ENCODE results near the gene KAZN. TPM values are rescaled to one million over a fixed set of nuclear protein-coding genes. Genes with fewer than 3 reads are reported as not detected.

KAZN gene
- total RNA-seq, 1 donor from 2014 or later: 10.2 TPM

DNA sequence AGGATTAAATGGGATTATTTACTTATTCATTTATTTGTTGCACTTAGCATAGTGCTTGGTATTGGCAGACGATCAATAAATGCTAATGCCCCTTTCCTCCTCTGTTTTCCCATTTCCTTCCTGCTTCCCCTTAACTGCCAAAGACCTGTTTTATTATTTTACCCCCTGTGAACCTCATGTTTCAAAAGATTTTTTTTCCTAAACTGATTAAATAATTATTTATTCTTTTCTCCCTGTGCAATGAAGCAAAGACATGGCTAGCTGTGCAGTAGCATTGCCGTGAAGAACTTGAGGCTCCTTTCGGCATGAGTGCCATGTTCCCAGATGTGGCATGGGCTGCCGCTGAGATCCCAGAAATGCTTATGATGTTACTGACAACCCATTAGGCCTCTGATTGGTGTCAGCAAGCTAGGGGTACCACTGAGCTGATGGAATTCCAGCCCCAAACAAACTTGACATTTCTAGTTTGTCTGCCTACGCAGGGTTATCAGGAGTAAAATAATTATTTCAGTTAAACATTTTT, 288.6 kb downstream of the KAZN start:
- DNase-seq (ENCODE audit: low spot score): no peak

DNA sequence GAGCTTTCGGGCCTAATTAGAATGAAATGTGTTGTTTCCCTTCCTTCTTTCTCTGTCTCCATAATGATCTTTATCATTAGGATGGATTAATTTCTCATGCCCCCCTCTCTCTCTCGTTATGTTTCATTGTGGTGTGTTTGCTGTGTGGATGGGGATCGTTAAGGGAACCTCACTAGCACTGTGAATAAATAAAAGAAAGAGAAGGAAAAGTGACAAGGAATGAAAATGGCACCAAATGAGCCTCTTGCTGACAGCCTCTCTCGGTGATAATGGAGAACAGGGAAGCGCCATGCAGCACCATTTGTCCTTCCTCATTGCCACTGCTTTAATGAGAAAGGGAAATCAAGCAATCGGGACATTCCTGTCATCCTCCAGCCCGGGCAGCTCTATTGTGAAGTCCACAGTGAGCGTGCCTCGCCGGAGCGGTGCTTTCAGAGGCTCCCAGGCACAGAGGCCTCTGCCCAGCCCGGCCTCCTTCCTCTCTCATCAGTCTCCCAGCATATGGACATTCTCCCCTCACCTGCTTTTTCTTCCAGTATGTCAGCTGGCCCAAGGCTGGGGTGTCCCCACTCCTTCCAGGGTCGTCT, 289.4 kb downstream of the KAZN start:
- no peak for DNase-seq (ENCODE audit: low spot score)

DNA sequence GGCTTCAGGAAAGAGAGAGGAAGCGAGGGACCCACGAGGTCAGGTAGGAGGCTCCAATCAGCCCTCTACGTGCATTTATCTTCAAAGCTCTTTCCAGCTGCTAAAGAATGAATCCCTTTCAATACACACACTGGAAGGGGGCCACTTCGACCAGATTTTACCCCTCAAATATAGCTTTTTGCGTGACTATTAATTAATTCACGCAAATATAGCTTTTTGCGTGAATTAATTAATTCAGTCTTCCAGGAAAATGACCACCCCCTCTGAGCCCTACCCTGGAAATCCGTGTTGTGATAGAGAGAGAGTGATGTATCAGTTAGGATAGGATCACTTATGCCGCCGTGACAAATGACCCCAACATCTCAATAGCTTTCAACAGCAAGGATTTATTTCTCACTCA, 289.9 kb downstream of the KAZN start:
- no peak for DNase-seq (ENCODE audit: low spot score)

DNA sequence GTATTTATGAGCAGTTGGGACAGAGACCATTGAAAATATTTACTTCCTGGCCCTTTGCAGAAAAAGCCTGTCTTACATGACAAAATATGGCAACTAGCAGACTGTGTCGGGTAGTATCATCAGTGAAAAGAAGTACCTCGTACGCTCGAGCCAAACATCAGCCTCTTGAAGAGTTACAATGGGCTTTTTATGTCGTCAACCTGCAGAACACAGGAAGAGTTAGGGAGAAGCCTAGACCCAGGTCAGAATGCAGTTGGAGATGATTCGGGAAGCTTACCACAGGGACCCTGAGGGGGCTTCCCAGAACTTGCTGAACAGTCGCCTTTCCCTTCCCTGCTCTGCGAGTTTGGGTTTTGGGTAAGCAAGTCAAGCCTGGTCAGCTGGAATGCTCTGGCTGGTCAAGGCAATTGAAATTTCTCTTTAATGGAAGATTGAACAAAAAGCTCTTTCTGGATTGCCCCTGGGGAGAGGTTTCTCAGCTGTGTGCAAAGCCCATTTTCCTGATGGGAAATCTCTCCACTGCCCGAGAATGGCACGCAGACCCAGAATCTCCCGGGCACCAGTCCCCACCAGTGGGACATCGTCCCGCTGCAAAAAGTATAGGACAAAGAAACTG, 291.4 kb downstream of the KAZN start:
- DNase-seq (ENCODE audit: low spot score): no peak

DNA sequence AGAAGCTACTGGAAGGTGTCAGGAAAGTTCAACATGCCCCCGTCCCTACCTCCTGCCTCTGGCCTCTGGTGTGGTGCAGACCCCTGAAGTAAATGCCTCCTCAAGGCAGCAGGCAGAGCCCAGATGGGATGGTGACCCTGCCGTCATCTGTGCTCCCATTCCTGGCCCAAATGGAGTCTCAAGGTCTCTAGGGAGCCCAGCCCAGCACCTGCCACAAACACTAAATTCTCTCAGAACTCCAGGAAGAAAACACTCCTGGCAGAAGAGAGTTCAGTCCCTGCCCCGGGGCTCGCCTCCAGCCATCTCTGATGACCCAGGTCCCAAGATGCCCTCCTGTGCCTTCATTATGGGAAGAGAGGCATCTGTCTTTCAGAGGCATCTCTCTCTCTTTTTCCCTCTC, 293.5 kb downstream of the KAZN start:
- DNase-seq (ENCODE audit: low spot score): no peak

DNA sequence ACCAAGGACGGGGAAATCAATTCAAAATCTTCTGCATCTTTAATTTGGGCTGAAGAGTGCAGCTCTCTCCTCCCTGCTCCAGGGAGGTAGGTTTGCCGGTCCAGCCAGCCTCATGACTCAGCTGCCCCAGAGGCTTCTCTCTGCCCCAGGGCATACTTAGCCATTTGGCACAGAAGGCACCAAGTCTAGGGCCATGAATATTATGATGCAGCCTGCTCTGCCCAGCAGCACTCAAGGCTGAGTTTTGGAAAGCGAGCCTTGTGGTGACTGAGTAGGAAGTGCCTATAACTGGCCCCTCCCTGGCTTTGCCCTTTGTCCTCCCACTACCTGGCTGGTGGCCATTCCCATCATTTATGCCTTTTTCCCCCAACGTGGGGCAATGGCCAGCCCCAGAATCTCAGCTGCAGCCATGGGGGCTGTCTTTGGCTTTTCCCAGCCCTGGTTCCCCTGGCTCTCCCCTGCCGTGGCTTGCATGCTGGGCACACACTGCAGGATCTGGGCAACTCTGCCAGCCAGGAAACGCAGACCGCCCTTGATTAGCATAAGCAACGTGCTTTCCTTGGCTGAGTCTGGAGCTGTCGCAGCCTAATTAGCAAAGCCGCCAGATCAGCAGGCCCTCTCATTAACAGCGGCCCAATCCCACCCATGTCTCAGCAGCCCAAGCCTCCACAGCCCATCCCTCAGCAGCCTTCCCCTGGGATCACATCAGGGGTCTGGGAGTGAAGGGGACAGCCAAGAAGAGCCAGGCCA, 296.5 kb downstream of the KAZN start:
- DNase-seq (ENCODE audit: low spot score): no peak

DNA sequence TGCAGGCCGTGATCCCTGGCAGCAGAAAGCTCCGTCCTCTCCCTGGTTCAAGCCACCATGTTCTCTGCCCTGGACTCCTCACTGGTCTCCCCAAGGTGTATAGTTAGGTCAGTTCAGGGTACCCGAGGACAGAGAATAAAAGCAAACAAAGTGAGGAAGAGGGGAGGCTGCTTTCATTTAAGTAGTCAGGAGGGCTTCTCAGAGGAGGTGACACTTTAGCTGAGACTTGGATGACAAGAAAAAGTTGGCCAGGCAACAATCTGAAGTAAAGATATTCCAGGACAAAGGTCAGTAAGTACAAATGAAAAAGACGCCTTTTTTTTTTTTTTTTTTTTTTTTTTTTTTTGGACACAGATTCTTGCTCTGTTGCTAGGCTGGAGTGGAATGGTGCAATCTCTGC, 297.2 kb downstream of the KAZN start:
- DNase-seq (ENCODE audit: low spot score): no peak

DNA sequence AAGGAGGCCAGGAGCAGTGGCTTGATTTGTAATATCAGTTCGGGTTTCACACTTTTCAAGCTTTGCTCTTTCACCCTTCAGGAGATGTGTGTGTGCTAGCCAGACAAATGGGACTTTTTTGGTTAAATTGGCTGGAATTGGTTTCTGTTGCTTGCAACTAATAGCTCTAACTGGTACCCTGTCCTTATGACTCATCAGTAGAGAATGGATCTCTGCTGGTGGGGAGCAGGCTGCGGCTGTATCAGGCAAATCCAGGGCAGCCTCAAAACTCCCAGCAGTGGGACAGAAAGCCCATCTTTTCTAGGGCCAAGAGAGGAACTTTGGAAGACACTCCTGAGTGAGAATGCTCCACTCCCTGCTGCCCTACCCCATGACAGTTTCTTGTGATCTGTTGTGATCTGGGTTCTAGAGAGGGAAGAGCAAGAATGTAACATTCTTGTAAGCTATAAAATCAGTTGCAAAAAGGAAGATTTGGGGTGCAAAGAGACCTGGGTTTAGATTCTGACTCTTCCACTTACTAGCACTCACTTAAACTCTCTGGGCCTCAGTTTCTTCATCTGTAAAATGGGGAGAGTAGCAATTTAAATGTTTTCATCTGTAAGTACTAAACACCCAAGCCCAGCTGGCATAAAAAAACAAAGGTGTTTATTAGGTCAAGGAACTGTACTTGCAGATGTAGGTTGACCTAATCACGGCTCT, 298.0 kb downstream of the KAZN start:
- no peak for DNase-seq (ENCODE audit: low spot score)

DNA sequence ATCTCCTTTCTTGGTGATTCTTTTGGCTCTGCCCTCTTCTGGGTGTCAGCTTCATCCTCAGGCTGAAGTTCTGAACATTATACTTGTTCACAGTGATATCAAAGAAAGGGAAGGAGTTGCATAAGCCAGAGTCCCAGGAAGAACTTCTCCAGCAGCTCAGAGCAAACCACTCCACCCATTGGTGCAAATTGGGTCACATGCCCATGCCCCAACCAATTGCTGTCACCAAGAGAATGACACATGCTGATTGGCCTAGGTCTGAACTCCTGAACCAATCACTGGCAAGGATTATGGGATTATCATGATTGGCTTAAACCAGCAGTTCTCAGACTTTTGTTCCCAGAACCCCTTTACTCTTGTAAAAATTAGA, 298.6 kb downstream of the KAZN start:
- DNase-seq (ENCODE audit: low spot score): no peak

DNA sequence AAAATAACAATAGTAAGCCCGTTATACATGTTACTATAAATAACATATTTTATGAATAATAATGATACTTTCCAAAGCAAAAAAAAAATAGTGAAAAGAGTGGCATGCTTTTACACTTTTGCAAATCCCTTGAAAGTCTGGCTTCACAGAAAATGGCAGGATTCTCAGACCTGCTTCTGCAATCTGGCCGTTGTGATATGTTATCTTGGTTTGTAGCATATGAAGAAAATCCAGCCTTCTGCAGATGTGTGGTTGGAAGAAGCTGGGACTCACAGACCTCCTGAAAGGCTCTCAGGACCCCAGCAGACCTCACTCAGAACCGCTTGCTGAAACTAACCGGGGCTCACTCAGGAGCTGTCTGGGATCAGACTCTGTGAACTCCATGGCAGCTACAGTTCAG, 299.1 kb downstream of the KAZN start:
- no peak for DNase-seq (ENCODE audit: low spot score)

DNA sequence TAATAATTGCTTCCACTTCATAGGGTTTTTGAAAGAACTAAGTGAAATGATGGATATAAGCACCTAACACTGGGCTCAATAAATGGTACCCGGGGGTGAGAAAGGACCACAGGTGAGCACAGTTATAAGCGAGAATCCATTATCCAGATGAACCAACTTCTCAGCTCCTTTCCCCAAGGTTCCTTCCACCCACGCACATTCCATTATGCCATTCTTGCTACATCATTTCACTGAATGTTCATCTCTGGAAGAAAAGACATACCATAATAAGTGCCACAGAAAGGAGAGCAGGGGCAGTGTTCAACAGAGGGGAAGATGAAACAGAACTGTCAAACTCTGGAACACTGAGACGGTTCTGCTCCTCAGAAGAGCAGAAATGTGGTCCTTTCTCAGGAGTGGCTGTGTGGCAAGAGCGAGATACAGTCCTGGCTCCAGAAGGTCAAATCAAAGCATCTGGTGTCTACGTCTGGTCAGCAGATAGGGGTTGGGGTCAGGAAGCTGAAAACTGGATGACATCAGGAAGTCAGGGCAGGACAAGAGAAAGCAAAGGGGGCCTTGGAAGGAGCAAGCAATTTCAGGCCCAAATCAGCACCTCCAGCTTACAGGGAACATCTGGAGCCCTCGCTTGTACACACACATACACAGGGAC, 299.6 kb downstream of the KAZN start:
- DNase-seq (ENCODE audit: low spot score): no peak

DNA sequence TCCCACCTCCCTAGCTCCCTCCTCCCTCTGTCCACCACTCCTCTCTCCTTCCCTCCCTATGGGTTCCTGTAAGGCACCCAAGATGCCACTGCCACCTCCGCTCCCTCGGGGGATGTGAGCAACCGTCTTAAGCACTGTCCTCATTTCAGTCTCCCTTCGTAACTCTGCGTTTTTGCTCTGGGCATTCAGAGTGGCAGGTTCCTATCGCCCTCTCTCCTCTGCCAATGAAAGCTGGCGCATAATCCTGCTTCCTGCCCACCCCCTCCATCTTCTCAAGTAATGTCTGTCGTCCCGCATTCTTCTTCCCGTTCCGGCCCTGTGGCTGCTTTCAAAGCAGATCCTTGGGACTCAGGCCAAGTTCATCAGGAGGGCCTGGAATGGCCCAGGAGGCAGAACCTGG, 301.2 kb downstream of the KAZN start:
- DNase-seq (ENCODE audit: low spot score): no peak

DNA sequence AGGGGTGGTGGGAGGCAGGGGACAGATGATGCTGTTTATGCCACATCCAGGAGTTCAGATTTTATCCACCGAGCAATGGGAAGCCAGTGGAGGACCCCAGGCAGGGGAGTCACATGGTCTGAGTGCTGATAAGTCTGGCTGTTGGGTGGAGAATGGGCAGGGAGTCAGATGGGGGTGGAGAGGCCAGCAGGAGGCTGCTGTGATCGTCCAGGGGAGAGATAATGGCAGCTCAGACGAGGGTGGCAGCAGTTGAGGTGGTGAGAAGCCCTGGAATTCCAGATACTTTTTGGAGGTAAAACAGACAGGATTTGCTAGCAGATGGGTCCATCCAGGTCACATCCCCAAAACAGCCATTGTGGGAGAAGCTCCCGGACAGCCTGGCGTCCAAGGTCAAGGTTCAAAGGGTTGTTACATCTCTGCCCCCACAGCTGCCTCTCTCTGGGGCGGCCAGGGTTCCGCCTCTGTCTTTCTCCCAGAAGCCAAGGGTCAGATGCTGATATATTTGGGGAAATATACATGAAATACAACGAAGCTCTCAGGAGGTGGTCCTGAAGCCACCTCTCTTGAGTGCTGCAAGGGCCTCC, 303.0 kb downstream of the KAZN start:
- no peak for DNase-seq (ENCODE audit: low spot score)

DNA sequence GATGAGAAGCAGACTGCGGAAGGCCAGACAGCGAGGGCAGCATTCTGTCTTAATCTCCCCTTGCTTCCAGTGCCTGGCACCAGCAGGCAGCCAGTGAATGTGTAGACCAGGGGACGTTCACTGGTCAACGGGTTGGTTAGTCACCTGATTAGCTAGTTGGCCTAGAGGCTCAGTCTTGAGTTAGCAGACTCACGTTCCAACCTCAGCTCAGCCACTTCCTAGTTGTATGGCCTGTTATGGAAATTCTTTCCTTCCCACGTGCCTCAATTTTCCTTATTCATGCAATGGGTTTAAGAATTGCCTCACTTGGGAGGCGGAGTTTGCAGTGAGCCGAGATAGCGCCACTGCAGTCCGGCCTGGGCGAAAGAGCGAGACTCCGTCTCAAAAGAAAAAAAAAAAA, 305.4 kb downstream of the KAZN start:
- no peak for DNase-seq (ENCODE audit: low spot score)

DNA sequence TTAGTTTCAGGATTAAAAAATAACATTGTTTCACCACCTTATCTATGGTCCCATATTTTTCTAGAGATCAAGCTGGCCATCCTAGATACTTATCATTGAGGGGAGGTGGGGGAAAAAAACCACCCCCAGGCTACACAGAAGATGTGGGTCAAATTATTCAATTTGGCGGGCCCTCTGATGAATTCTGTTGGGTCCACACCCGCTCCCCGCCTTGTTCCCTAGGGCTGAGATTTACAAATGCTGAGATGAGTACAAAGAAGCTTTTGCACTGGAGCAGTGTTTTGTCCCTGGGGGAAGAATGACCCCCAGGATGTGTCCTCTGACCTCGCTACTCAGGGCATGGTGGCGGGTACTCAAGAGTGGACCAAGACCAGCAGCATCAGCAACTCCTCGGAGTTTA, 308.2 kb downstream of the KAZN start:
- no peak for DNase-seq (ENCODE audit: low spot score)

DNA sequence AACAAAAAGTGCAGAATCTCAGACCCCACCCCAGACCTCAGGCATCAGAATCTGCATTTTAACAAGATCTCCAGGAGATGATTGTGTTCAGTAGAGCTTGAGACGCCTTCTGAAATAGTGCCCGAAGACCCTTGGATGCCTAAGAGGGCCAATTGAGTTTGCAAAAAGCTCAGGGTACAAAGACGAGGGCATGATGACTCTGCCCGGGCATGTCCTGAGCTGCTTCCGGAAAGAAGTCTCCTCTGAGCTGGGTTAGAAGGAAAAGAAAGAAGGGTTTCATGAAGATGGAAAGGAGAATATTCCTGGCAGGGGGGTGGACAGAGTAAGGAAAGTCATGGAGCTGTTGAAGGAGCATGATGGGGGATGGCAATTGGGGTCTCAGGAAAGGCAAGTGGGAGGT, 308.9 kb downstream of the KAZN start:
- no peak for DNase-seq (ENCODE audit: low spot score)

DNA sequence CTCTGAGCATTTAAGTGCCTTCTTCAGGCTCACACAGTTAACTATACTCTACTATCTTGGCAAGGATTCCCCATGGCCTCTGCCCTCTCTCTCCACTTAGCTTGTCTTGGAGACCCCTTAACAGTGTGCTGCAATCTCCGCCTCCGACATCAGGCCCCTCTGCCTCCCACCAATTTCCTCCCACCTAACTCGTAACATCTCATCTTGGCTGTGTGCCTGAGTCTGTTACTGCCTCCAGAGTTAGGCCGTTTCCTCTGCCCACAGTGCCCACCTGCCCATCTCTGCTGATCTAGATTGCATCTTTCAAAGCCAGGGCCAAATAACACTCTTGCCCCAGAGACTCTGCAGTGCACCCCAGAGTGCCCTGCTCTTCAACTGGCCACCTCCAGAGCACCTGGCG, 310.8 kb downstream of the KAZN start:
- DNase-seq (ENCODE audit: low spot score): no peak

DNA sequence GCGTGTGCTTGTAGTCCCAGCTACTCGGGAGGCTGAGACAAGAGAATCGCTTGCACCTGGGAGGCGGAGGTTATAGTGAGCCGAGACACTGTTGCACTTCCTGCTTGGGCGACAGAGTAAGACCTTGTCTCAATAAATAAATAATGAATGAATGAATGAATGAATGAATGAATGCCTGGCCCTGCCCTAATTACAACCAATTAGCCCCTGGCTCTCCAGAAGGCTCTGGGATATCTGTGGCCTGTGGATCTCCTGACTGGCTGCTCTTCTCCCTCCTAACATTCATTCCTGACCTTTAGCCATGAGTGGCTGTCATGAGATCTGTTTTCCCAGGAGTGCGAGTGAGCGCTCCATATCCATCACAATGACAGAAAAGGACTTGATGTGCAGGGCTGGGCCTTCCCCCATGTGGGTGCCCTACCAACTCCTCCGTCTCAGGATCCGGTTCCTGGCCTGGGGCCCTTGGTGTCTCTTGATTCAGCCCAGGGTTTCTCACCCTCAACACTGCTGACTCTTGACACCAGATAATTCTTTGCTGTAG, 311.5 kb downstream of the KAZN start:
- no peak for DNase-seq (ENCODE audit: low spot score)

DNA sequence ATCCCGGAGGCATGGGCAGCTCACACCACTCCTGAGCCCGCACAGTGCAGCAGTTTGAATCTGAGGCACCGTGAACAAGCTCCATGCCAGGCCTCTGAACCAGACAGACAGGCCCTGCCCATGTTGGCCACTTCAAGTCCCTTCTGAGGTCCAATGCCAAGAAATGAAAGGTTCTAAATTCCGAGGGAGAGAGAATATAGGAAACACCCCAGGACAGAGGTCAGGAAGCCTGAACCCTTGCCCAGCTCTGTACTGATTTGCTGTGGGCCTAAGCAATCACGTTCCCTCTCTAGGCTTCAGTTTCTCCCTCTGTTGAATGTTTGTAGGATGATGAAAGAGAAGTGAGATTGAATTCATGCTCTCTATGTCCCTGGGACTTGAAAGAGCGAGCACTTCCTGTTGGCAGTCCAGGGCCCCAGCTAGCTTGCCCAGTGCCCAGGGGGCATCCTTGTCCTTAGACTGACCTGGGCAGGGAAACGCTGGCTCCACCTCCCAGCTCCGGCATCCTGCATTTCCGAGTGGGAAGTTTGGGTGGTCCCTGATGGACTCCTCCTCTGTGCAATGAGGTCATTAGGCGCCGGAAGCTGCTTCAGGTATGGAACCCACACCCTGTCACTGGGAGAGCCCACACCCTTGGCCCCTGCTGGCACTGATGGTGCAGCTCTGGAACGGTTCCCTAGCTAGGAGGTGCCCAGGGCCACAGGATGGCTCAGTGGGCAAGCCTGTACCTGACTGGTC, 312.7 kb downstream of the KAZN start:
- no peak for DNase-seq (ENCODE audit: low spot score)

DNA sequence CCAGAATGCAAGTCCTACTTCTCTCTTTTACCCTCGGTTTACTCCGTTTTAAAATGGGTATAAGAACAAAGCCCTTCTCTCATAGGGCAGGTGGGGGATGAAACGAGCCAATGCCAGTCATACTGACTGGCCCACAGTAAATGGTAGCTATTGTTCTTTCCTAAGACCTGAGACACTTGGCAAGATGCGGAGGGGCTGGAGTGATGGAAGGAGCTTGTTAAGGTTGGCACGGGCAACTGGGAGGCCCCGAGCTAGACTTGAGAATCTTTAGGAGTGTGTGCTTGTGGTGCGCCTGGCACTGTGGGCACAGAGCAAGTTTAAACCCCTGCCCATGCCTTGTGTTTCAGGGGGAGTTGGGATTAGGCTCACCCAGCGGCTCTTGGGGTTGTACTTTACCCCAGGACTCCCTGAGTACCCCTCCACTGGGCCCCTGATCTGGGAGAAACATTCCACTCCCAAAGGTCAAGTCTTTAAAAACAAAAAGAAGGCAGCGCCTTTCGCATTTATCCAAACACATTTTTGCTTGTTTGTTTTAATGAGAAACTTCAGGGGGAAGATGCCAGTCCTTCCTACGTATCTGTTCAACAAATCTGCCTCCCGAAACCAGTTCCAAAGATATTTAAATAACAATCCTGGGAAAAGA, 314.5 kb downstream of the KAZN start:
- no peak for DNase-seq (ENCODE audit: low spot score)

All from mucosa of gallbladder (tissue), 1 donor.